ENCODE results near the gene RBM20.

The RBM20 gene

GRCh38 chr10:110883924-110884323 lies 239.8 kb downstream of the RBM20 start:
- Histone ChIP-seq H3K27ac (peak overlapping the region; percentile 75), H3K79me2 (peaks cover 21% of the 10 kb centered on the region), H3K9me3 (ENCODE audit: control insufficient read depth, low read length) (no peaks in the 10 kb centered on the region), H3K9ac (no peak overlapping the region), H3K27me3 (ENCODE audit: control insufficient read depth, insufficient read depth, low read length) (no peaks in the 10 kb centered on the region), H2AFZ (no peak overlapping the region), H3K36me3 (ENCODE audit: control insufficient read depth, insufficient read depth, low read length) (peaks cover 7% of the 10 kb centered on the region), H3K4me3 (ENCODE audit: low read depth, low read length) (peak overlapping the region; percentile 78), H3K4me1 (peaks cover 29% of the 10 kb centered on the region), H3K4me2 (ENCODE audit: low read length) (peak overlapping the region; percentile 89)
- TF ChIP-seq CTCF (IDR thresholded peaks at IDR 0.05) = no peak

- H3K9ac ChIP-seq = no peak overlapping the region
- peaks cover 4% of the 10 kb centered on the region for H3K36me3 ChIP-seq (ENCODE audit: control insufficient read depth, insufficient read depth, low read length)
These were observed 242.0 kb downstream of the RBM20 start for GRCh38 chr10:110885932-110886674.

GRCh38 chr10:110887560-110887959 lies 243.4 kb downstream of the RBM20 start:
- Histone ChIP-seq H3K9me3 (ENCODE audit: control insufficient read depth, low read length) (no peaks in the 10 kb centered on the region), H2AFZ (no peak overlapping the region), H3K27ac (no peak overlapping the region), H3K4me1 (peaks cover 28% of the 10 kb centered on the region), H3K9ac (no peak overlapping the region), H3K27me3 (ENCODE audit: control insufficient read depth, insufficient read depth, low read length) (no peaks in the 10 kb centered on the region), H3K79me2 (peaks cover 12% of the 10 kb centered on the region), H3K4me3 (ENCODE audit: low read depth, low read length) (peak overlapping the region; percentile 63), H3K4me2 (ENCODE audit: low read length) (peak overlapping the region; percentile 64), H3K36me3 (ENCODE audit: control insufficient read depth, insufficient read depth, low read length) (peaks cover 4% of the 10 kb centered on the region)
- TF ChIP-seq CTCF (IDR thresholded peaks at IDR 0.05) = no peak

More at GRCh38 chr10:110885932-110886674, 242.0 kb downstream of the RBM20 start:
- H3K27ac ChIP-seq = peak overlapping the region; percentile 56
- no peak overlapping the region for H2AFZ ChIP-seq
- H3K4me1 ChIP-seq = peaks cover 25% of the 10 kb centered on the region
- H3K27me3 ChIP-seq (ENCODE audit: control insufficient read depth, insufficient read depth, low read length) = no peaks in the 10 kb centered on the region
- peak overlapping the region; percentile 63 for H3K4me3 ChIP-seq (ENCODE audit: low read depth, low read length)
- peaks cover 14% of the 10 kb centered on the region for H3K79me2 ChIP-seq
- no peaks in the 10 kb centered on the region for H3K9me3 ChIP-seq (ENCODE audit: control insufficient read depth, low read length)
- peak overlapping the region; percentile 83 for H3K4me2 ChIP-seq (ENCODE audit: low read length)
- TF ChIP-seq CTCF (IDR thresholded peaks at IDR 0.05) = no peak

Data from parathyroid adenoma (tissue), 2 donors.